Activated T-cell treated with anti-CD3 and anti-CD28 coated beads, Interleukin-2, amount 50 U/mL, for 4 hours (primary cell): ENCODE results near the gene EXOG. TPM values are rescaled to one million over a fixed set of nuclear protein-coding genes. Genes with fewer than 3 reads are reported as not detected.

Experiments used
- ATAC-seq, 2 donors: fragments of 200-7000 bp; cut with Tn5 transposase; one replicate each; pipeline ENCODE4 v1.10.0; 2021
- DNase-seq: peaks from one replicate; pipeline ENCODE4 v3.0.0-alpha.2; 2020
- H3K27me3 Mint-ChIP-seq: one replicate; pipeline ENCODE4 v1.8.0; 2021; ENCODE audit warnings: low read depth, mixed read lengths
- H3K36me3 Mint-ChIP-seq: one replicate; pipeline ENCODE4 v1.8.0; 2022; ENCODE audit warnings: mixed read lengths; ENCODE audit not compliant: insufficient read depth
- H3K4me1 Mint-ChIP-seq: one replicate; pipeline ENCODE4 v1.8.0; 2021; ENCODE audit warnings: low read depth, mixed read lengths
- H3K4me3 Mint-ChIP-seq: one replicate; pipeline ENCODE4 v1.8.0; 2021; ENCODE audit warnings: mild to moderate bottlenecking, moderate library complexity, mixed read lengths
- H3K9me3 Mint-ChIP-seq: one replicate; pipeline ENCODE4 v1.8.0; 2021; ENCODE audit warnings: mixed read lengths
- total RNA-seq, 3 donors: library from RNA; stranded (reverse); gene quantifications; one replicate each; pipeline ENCODE4 v1.2.1, GENCODE V29; 2021

Gene EXOG
- total RNA-seq, 3 donors from 2014 or later: 18.8 to 22.7 (median 21.7) TPM

DNA sequence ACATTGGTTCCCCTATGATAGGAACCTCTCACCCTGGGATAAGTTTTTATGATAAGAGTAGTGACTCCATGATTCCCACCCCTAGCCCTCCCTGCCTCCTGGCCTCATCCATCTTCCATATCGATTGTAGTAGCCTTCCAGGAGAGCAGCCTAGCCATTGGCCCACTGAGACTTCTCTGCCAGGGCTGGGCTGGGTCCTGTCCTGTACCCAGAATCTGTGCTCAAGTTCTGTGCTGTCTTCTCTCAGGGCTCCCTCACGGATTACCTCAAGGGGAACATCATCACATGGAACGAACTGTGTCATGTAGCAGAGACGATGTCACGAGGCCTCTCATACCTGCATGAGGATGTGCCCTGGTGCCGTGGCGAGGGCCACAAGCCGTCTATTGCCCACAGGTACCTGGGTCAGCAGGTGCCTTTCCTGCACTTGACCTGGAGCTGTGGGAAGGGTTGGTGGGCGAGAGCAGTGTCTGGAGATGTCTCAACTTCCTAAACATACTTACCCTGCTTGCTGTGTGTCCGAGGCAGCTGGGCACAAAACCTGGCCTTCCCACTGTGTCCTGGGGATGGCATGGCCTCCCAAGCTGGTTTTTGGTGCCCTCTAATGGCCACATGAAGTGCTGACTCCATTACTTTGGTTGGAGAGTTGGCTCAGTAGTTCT lies 16.6 kb upstream of the EXOG start:
- DNase-seq (peak; percentile 23), ATAC-seq (peak; percentile 64 to 71)
- Mint-ChIP-seq H3K27me3 (no peaks in the 10 kb centered on the region), H3K36me3 (peaks cover 20% of the 10 kb centered on the region), H3K9me3 (no peaks in the 10 kb centered on the region), H3K4me1 (peaks cover 4% of the 10 kb centered on the region), H3K4me3 (no peak overlapping the region)

GRCh38 chr3:38480093-38480445 lies 16.1 kb upstream of the EXOG start:
- no peak for DNase-seq
- H3K27me3 Mint-ChIP-seq: no peaks in the 10 kb centered on the region
- H3K36me3 Mint-ChIP-seq: peaks cover 20% of the 10 kb centered on the region
- no peaks in the 10 kb centered on the region for H3K9me3 Mint-ChIP-seq
- H3K4me3 Mint-ChIP-seq: no peak overlapping the region
- ATAC-seq: no peak
- peaks cover 2% of the 10 kb centered on the region for H3K4me1 Mint-ChIP-seq

DNA sequence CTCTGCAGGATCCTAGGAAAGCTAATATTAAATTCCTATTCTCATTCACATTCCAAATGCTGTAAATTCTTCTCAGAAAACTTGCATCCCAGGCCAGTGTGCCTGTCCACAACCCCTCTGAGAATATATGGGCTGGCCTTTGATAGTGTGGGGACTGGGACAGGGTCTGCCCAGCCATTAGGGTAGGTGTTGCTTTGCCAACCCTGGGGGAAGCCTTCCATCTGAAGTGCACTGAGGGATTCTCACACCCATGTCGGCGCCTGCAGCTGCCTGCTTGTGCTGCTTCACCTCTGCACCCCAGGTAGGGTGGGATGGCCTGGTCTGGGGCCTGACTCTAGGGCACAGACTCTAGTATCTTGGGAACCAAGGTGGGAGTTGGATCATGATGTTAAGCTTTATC lies 15.2 kb upstream of the EXOG start:
- Mint-ChIP-seq H3K4me1 (peaks cover 2% of the 10 kb centered on the region), H3K9me3 (no peaks in the 10 kb centered on the region), H3K4me3 (no peak overlapping the region), H3K27me3 (no peaks in the 10 kb centered on the region), H3K36me3 (peaks cover 20% of the 10 kb centered on the region)
- no peak for ATAC-seq
- DNase-seq: no peak

- no peak for DNase-seq
- ATAC-seq: no peak
- Mint-ChIP-seq H3K4me3 (no peak overlapping the region), H3K36me3 (peaks cover 20% of the 10 kb centered on the region), H3K9me3 (no peaks in the 10 kb centered on the region), H3K27me3 (no peaks in the 10 kb centered on the region), H3K4me1 (no peaks in the 10 kb centered on the region)
Observed at GRCh38 chr3:38482951-38483350, 13.2 kb upstream of the EXOG start.

GRCh38 chr3:38487323-38487722 lies 8.8 kb upstream of the EXOG start:
- Mint-ChIP-seq H3K4me1 (no peaks in the 10 kb centered on the region), H3K4me3 (no peak overlapping the region), H3K36me3 (peaks cover 10% of the 10 kb centered on the region), H3K27me3 (no peaks in the 10 kb centered on the region), H3K9me3 (no peaks in the 10 kb centered on the region)
- no peak for ATAC-seq
- DNase-seq: no peak

DNA sequence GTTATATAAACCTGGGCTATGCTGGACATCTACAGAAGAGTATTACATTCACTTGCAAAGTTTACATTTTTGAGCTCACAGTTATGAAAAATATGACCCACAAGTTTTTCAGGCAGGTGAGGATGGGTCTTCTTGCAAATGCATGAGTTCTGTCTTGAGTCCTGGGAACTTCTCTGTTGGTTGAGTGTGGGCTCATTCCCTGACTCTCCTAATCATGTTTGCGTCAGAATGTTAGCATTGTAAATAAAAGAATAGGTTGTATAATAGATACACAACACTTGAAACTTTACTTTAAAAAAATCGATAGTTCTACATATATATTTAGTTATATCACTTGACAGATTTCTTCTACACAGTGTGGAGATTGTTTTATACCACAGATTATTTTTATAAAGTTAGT lies 7.2 kb upstream of the EXOG start:
- no peak for ATAC-seq
- DNase-seq: no peak
- Mint-ChIP-seq H3K36me3 (peaks cover 1% of the 10 kb centered on the region), H3K4me1 (no peaks in the 10 kb centered on the region), H3K4me3 (no peak overlapping the region), H3K9me3 (no peaks in the 10 kb centered on the region), H3K27me3 (no peaks in the 10 kb centered on the region)

- DNase-seq: no peak
- Mint-ChIP-seq H3K36me3 (no peaks in the 10 kb centered on the region), H3K4me3 (no peak overlapping the region), H3K9me3 (no peaks in the 10 kb centered on the region), H3K4me1 (no peaks in the 10 kb centered on the region), H3K27me3 (no peaks in the 10 kb centered on the region)
- ATAC-seq: no peak
Observed at GRCh38 chr3:38489766-38490165, 6.4 kb upstream of the EXOG start.

DNA sequence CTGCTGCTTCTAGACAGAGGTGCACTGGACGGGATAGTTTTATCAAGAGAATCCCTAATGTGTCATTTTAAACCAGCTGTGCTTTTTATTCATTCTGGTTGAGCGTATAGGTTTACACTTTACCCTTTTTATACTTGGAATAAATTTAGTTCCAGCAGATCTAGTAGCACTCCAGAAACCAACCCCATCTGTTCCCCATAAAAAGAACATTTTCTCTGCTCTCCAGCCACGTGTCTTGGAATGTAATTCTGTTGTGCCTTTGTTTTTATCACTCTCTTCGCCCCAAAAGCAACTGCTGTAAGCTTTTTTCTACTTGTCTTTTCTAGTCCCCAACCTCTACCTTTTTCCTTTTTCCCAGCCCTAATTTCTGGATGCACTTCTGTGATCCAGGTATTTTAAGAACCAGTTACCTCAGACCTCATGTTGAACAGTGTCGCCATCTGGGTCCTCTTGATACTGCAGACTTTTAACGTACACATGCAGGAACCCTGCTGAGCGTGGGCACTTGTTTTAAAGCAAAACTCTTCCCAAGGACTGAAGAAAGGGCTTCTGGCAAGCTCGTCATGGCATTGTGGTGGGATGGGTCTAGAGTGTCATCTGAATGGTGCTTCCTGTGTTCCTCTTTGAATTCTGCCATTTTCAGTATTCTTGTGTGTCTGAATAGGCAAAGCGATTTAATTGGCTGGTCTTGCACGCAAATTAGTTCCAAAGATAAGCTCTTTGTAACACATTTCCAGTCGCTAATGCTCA lies 5.7 kb upstream of the EXOG start:
- no peaks in the 10 kb centered on the region for H3K36me3 Mint-ChIP-seq
- H3K4me1 Mint-ChIP-seq: no peaks in the 10 kb centered on the region
- H3K4me3 Mint-ChIP-seq: no peak overlapping the region
- no peaks in the 10 kb centered on the region for H3K27me3 Mint-ChIP-seq
- no peaks in the 10 kb centered on the region for H3K9me3 Mint-ChIP-seq
- DNase-seq: no peak
- ATAC-seq: no peak

DNA sequence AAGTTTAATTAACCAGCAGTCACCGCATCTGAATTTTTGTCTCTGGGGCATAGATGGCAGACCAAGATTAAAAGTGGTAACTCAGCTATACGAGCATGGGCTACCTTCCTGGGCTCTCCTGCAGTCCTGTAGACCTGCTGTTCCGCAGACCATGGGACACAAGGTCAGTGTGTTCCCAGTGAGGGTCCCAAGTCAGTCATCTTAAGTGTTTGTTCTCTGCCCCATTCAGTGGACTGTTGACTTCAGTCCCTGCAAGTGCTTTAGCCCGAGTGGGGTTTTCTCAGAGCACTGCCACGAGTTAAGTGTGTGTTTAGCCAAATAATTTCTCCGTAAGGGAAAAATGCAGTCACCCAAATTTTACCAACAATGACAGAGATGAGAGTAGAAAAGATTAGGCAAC lies 4.9 kb upstream of the EXOG start:
- DNase-seq: no peak
- no peak for ATAC-seq
- Mint-ChIP-seq H3K4me1 (no peaks in the 10 kb centered on the region), H3K4me3 (no peak overlapping the region), H3K9me3 (no peaks in the 10 kb centered on the region), H3K27me3 (no peaks in the 10 kb centered on the region), H3K36me3 (no peaks in the 10 kb centered on the region)

GRCh38 chr3:38493031-38493430 lies 3.1 kb upstream of the EXOG start:
- DNase-seq: no peak
- Mint-ChIP-seq H3K4me3 (no peak overlapping the region), H3K4me1 (peaks cover 10% of the 10 kb centered on the region), H3K27me3 (no peaks in the 10 kb centered on the region), H3K36me3 (no peaks in the 10 kb centered on the region), H3K9me3 (no peaks in the 10 kb centered on the region)
- ATAC-seq: no peak

DNA sequence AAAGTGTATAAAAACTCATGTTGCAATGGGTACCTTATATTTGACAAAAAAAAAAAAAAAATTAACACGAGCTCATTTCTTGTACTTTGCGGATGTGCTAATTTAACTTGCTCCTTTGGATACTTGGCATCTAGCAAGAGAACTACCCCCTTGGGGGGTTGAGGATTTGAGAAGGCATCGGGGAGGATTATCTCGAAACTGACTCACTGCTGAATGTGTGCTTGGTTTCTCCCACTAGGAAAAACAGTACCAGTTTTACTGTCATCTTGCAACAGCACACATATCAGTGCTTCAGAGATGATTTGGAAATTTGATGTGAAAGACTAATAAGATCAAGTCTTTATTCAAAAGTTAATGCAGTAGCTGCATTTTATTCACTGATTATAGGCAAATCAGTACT lies 891 bp downstream of the EXOG start:
- peak overlapping the region; percentile 98 for H3K4me3 Mint-ChIP-seq
- H3K27me3 Mint-ChIP-seq: no peaks in the 10 kb centered on the region
- peaks cover 17% of the 10 kb centered on the region for H3K4me1 Mint-ChIP-seq
- H3K36me3 Mint-ChIP-seq: peaks cover 11% of the 10 kb centered on the region
- no peaks in the 10 kb centered on the region for H3K9me3 Mint-ChIP-seq
- no peak for DNase-seq
- ATAC-seq: no peak

DNA sequence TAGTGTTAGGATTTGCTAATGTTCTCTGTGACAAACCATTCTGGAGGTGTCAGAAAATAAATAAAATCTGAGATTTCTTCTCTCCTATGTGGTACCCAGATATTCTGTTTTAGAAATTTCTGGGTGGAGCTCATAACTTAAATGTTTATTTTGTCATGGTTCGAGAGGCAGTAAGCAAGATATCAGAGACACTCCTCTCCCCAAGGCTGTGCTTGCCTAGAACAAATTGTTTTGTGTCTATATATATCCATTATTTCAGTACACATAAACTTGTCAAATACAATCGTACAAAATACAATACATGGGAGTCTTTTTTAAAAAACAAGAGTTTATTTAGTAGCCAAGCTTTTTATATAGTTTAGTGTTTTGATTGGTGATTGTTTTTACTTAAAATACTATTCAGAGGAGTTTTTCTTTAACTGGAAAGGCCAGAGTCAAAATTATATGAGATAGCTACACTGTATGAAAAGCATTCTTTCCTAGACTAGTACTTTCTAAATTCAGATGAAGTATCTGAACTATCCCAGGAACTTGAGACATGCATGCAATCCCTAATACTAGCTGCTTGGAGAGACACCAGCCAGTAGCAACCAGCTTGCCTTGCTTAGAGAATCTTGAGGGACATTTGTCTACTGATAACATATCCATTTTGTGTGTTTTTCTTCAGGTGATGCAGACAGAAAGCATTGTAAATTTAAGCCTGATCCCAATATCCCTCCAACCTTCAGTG lies 4.7 kb downstream of the EXOG start:
- no peak for ATAC-seq
- DNase-seq: no peak

GRCh38 chr3:38507120-38507519 lies 11.0 kb downstream of the EXOG start:
- H3K27me3 Mint-ChIP-seq: no peaks in the 10 kb centered on the region
- peaks cover 33% of the 10 kb centered on the region for H3K36me3 Mint-ChIP-seq
- DNase-seq: no peak
- no peak overlapping the region for H3K4me3 Mint-ChIP-seq
- H3K4me1 Mint-ChIP-seq: no peaks in the 10 kb centered on the region
- no peaks in the 10 kb centered on the region for H3K9me3 Mint-ChIP-seq
- ATAC-seq: no peak

More for the DNA sequence above, 4.7 kb downstream of the EXOG start:
- Mint-ChIP-seq H3K4me3 (no peak overlapping the region), H3K27me3 (no peaks in the 10 kb centered on the region), H3K4me1 (peaks cover 17% of the 10 kb centered on the region), H3K9me3 (no peaks in the 10 kb centered on the region), H3K36me3 (peaks cover 21% of the 10 kb centered on the region)

DNA sequence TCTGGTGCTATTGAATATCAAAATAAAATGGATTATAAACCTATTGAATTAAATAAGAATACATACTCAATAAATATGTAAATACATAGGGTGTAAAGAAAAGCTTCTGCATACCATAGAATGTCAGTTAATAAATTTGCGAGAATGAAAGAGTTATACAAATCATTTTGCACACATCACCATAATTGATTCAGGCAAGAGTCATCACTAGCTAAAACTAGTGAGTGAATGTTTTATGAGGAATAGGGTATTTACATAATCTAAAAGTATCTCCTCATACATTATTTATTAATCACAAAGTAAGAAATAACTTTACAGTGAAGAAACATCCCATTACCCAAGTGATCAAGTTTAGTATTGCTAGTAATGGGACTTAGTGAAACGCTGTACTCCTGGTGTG lies 13.6 kb downstream of the EXOG start:
- Mint-ChIP-seq H3K36me3 (peaks cover 35% of the 10 kb centered on the region), H3K4me3 (no peak overlapping the region), H3K9me3 (no peaks in the 10 kb centered on the region), H3K4me1 (no peaks in the 10 kb centered on the region), H3K27me3 (no peaks in the 10 kb centered on the region)
- no peak for DNase-seq
- no peak for ATAC-seq

DNA sequence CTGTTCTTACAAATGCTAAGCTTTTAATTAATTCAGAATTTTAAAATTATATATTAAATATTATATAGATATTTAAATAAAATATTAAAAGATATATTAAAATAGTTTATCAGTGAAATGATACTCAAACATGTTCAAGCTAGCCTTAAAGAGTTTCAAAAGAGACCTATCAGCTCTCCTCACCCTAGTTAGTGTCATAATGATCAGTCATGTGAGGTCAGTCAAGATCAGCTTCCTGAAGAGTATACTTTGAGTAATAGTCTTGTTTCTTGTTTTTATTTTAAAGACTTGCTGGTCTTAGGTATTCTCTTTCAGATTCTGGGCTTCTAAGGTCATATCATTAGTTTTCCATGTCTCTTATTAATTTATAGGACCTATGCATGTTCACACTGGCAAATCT lies 14.5 kb downstream of the EXOG start:
- no peak for DNase-seq
- Mint-ChIP-seq H3K4me1 (no peaks in the 10 kb centered on the region), H3K27me3 (no peaks in the 10 kb centered on the region), H3K36me3 (peaks cover 35% of the 10 kb centered on the region), H3K9me3 (no peaks in the 10 kb centered on the region), H3K4me3 (no peak overlapping the region)
- ATAC-seq: no peak
